Hepatocyte (in vitro differentiated cells): Measurements from ENCODE around the gene TSTD2.

ENCODE experiments used
- CTCF ChIP-seq: fragments of 200-600 bp; sonication (generic); IDR thresholded peaks from 2 replicates; pipeline ENCODE4 v1.5.1; 2016; ENCODE audit warnings: antibody characterized with exemption, mild to moderate bottlenecking; ENCODE audit not compliant: poor library complexity
- EZH2 ChIP-seq: fragments of 200-600 bp; sonication (generic); IDR thresholded peaks from 2 replicates; pipeline ENCODE4 v1.6.1; 2016; ENCODE audit warnings: antibody characterized with exemption, mild to moderate bottlenecking, borderline replicate concordance
- EZH2phosphoT487 ChIP-seq: fragments of 200-600 bp; sonication (generic); IDR thresholded peaks from one replicate; pipeline ENCODE4 v1.6.1; 2018; ENCODE audit warnings: antibody characterized with exemption, mild to moderate bottlenecking, low read depth, moderate library complexity; ENCODE audit not compliant: unreplicated experiment, severe bottlenecking

GRCh38 chr9:97567182-97567893, 65.8 kb downstream of the TSTD2 start:
- TF ChIP-seq CTCF (no peak), EZH2 (no peak), EZH2phosphoT487 (no peak)
